Measurements from ENCODE around the gene ADAMTS12. TPM values are rescaled to one million over a fixed set of nuclear protein-coding genes. Genes with fewer than 3 reads are reported as not detected.

Gene ADAMTS12
- total RNA-seq, 4 donors from 2014 or later, result 0.22 to 1.2 (median 0.77) TPM

DNA sequence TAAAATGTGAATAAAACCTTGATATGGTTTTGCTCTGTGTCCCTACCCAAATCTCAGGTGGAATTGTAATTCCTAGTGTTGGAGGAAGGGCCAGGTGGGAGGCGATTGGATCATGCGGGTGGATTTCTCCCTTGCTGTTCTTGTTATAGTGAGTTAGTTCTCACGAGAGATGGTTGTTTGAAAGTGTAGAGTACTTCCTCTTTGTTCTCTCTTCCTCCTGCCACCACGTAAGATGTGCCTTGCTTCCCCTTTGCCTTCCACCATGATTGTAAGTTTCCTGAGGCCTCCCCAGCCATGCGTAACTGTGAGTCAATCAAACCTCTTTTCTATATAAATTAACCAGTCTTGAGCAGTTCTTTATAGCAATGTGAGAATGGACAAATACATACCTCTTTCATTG is 416.1 kb downstream of the ADAMTS12 start:
- intact Hi-C loops (cut with DNase I; ENCODE audit: low total_unique reads), result loop anchor here (5.0 kb wide), 1 partner anchor 1192 kb away; no protein-coding TSS in a partner anchor

GRCh38 chr5:33474931-33475499 is 416.8 kb downstream of the ADAMTS12 start:
- H3K4me3 ChIP-seq (ENCODE audit: low read depth, poor library complexity, severe bottlenecking), result no peak overlapping the region
- TF ChIP-seq POLR2A (IDR thresholded peaks at IDR 0.05) (no peak), CTCF (IDR thresholded peaks at IDR 0.05) (no peak)
- intact Hi-C loops (cut with DNase I; ENCODE audit: low total_unique reads), result loop anchor here (5.0 kb wide), 1 partner anchor 1192 kb away; no protein-coding TSS in a partner anchor
- 96 to 97% methylated on average over 3 of the region's 3 CpGs for WGBS, 2 donors
- no peak for DNase-seq (ENCODE audit: low spot score in 2 of 2)

More for the DNA sequence above, 416.1 kb downstream of the ADAMTS12 start:
- no peak overlapping the region for H3K4me3 ChIP-seq (ENCODE audit: low read depth, poor library complexity, severe bottlenecking)
- DNase-seq (ENCODE audit: low spot score in 2 of 2), result no peak
- 91 to 95% methylated on average over 5 of the region's 5 CpGs for WGBS, 2 donors
- TF ChIP-seq CTCF (IDR thresholded peaks at IDR 0.05), result no peak
- TF ChIP-seq POLR2A (IDR thresholded peaks at IDR 0.05), result no peak

DNA sequence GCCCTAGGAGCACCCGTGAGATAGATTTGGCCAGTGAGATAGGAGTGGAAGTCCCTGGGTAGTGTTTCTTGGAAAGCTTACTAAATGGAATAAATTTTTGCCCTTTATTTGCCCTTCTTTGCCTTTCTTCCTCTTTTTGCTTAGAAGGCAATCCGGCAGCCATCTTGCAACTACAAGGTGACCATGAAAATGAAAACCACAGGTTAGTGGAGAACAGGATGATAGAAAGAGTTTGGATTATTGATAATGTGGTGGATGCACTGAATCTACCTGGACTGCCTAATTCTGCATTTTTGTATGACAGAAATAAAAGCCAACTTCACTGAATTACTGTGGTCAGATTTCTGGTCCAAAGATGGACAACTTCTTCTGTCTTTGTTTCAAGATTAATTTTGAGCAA is 417.8 kb downstream of the ADAMTS12 start:
- DNase-seq (ENCODE audit: low spot score in 2 of 2), result no peak
- TF ChIP-seq POLR2A (IDR thresholded peaks at IDR 0.05) (no peak), CTCF (IDR thresholded peaks at IDR 0.05) (no peak)
- no peak overlapping the region for H3K4me3 ChIP-seq (ENCODE audit: low read depth, poor library complexity, severe bottlenecking)
- 93 to 96% methylated on average over 2 of the region's 2 CpGs for WGBS, 2 donors
- intact Hi-C loops (cut with DNase I; ENCODE audit: low total_unique reads), result no loop called here

Other genes with a start within 250 kb of the ADAMTS12 start
- gene RXFP3, start 44.4 kb upstream of the ADAMTS12 start, total RNA-seq, result not detected
- gene SLC45A2, start 92.7 kb upstream of the ADAMTS12 start, total RNA-seq, result 1 to 10 TPM in 3 of 4 donors, under 1 TPM in 1; 0.80 to 2.1 (median 1.3) TPM
- gene AMACR, start 116.1 kb upstream of the ADAMTS12 start, total RNA-seq, result 10 to 100 TPM; 13.7 to 24.9 (median 15.4) TPM
- gene C1QTNF3, start 151.2 kb upstream of the ADAMTS12 start, total RNA-seq, result 10 to 100 TPM in 1 of 4 donors, 1 to 10 TPM in 3; 3.3 to 14.9 (median 7.4) TPM

Measured in lower leg skin (tissue), 4 donors.